Endothelial cell of umbilical vein (primary cell): ENCODE data around the gene IGFBP4. TPM values are rescaled to one million over a fixed set of nuclear protein-coding genes. Genes with fewer than 3 reads are reported as not detected.

Source experiments
- BruUV-seq: library from RNA; stranded (reverse); fragments of 400-500 nt; replicated peaks from 2 replicates; lab custom pipeline; 2021; lab: Mats Ljungman, UMichigan
- CTCF ChIA-PET: fragments of 300-600, 350-600 bp; sonication (Branson Sonifier 250); formaldehyde crosslinking; loops from one replicate; lab custom pipeline; 2021; ENCODE audit warnings: antibody characterized with exemption, inconsistent platforms; lab: Charles Lee
- POLR2A ChIA-PET: fragments of 300-600, 350-600 bp; sonication (Branson Sonifier 250); formaldehyde crosslinking; loops from one replicate; lab custom pipeline; 2021; ENCODE audit warnings: antibody characterized with exemption, inconsistent platforms; lab: Charles Lee
- DNase-seq: peaks from one replicate; pipeline ENCODE4 v3.0.0-alpha.2; 2011; ENCODE audit warnings: low read depth, low spot score
- FAIRE-seq: peaks from 2 replicates; lab custom pipeline; 2011; peaks lifted over from hg19 to GRCh38; lab: Jason Lieb, UNC
- H2AFZ ChIP-seq: 2 replicates; pipeline ENCODE4 v1.6.0; 2012; ENCODE audit warnings: low read depth, low read length, control low read depth, inconsistent platforms
- H3K27ac ChIP-seq: 2 replicates; pipeline ENCODE4 v1.5.1; 2011; ENCODE audit warnings: low read depth, mild to moderate bottlenecking, control low read depth, low read length, moderate library complexity; ENCODE audit not compliant: insufficient read depth
- H3K27me3 ChIP-seq, 2 experiments: 2 replicates each; pipeline versions ENCODE4 v1.6.0 to v1.6.1; 2011; ENCODE audit warnings: low read length in 2 of 2, mixed read lengths in 1 of 2; ENCODE audit not compliant: control insufficient read depth in 2 of 2, insufficient read depth in 2 of 2
- H3K36me3 ChIP-seq, 2 experiments: 2 replicates in 1 of 2; 3 replicates in 1 of 2; pipeline ENCODE4 v1.5.1; 2011; ENCODE audit warnings: low read length in 2 of 2, mild to moderate bottlenecking in 1 of 2, moderate library complexity in 1 of 2; ENCODE audit not compliant: control insufficient read depth in 2 of 2, insufficient read depth in 2 of 2; ENCODE audit errors: extremely low read depth in 1 of 2
- H3K4me1 ChIP-seq: 3 replicates; pipeline ENCODE4 v1.5.1; 2011; ENCODE audit warnings: mild to moderate bottlenecking, low read length; ENCODE audit not compliant: control insufficient read depth, insufficient read depth; ENCODE audit errors: extremely low read depth
- H3K4me2 ChIP-seq: 2 replicates; pipeline ENCODE4 v1.6.1; 2011; ENCODE audit warnings: low read length, control low read depth, mixed read lengths; ENCODE audit not compliant: insufficient read depth
- H3K4me3 ChIP-seq, 3 experiments: fragments of 200-600 bp in 1 of 3; sonication (generic), shearing (Covaris generic) in 1 of 3; replicated peaks in 1 of 3; 2 replicates each; pipeline ENCODE4 v1.5.1; 2011 to 2016; ENCODE audit warnings: control low read depth in 3 of 3, low read length in 3 of 3, mild to moderate bottlenecking in 2 of 3, inconsistent platforms in 1 of 3, low read depth in 1 of 3, moderate library complexity in 1 of 3; ENCODE audit not compliant: insufficient read depth in 1 of 3
- H3K79me2 ChIP-seq: 2 replicates; pipeline ENCODE4 v1.6.0; 2012; ENCODE audit warnings: low read length, inconsistent platforms; ENCODE audit not compliant: control insufficient read depth, insufficient read depth
- H3K9ac ChIP-seq: replicated peaks from 2 replicates; pipeline ENCODE3; 2011; ENCODE audit warnings: low read length, control low read depth; ENCODE audit not compliant: insufficient read depth; ENCODE audit errors: extremely low read depth
- H3K9me1 ChIP-seq: replicated peaks from 3 replicates; pipeline ENCODE4 v1.6.0; 2011; ENCODE audit warnings: mild to moderate bottlenecking, low read length; ENCODE audit not compliant: control insufficient read depth, insufficient read depth; ENCODE audit errors: extremely low read depth
- H3K9me3 ChIP-seq: replicated peaks from 2 replicates; pipeline ENCODE4 v1.5.1; 2012; ENCODE audit warnings: low read length, inconsistent platforms; ENCODE audit not compliant: control insufficient read depth, insufficient read depth
- H4K20me1 ChIP-seq: replicated peaks from 2 replicates; pipeline ENCODE3; 2011; ENCODE audit warnings: mild to moderate bottlenecking, low read length; ENCODE audit not compliant: control insufficient read depth, insufficient read depth; ENCODE audit errors: extremely low read depth
- EZH2 ChIP-seq: IDR thresholded peaks from 2 replicates; pipeline ENCODE4 v1.6.1; 2012; ENCODE audit warnings: borderline replicate concordance, low read depth, mild to moderate bottlenecking, moderate library complexity, low read length, inconsistent platforms; ENCODE audit not compliant: severe bottlenecking
- GATA2 ChIP-seq: IDR thresholded peaks from 2 replicates; pipeline ENCODE4 v1.7.0; 2011; ENCODE audit warnings: low read depth, mild to moderate bottlenecking, moderate library complexity, mixed read lengths, low read length; ENCODE audit not compliant: insufficient read length, insufficient read depth
- JUN ChIP-seq: IDR thresholded peaks from 2 replicates; pipeline ENCODE4 v1.6.1; 2011; ENCODE audit warnings: borderline replicate concordance, low read depth; ENCODE audit not compliant: insufficient read length, insufficient read depth
- POLR2AphosphoS5 ChIP-seq: IDR thresholded peaks from 2 replicates; pipeline ENCODE4 v1.6.1; 2012; ENCODE audit warnings: low read depth, mild to moderate bottlenecking, control low read depth, low read length, moderate library complexity; ENCODE audit not compliant: insufficient read depth
- dilution Hi-C: fragments of 300-500 bp; cut with MboI; formaldehyde crosslinking; loops from one replicate; pipeline ENCODE4 v1.15.0; 2019; ENCODE audit warnings: low sequenced_read_pairs; ENCODE audit not compliant: extremely low pct_ligation_motif_present
- intact Hi-C: fragments of 100-400 bp; cut with micrococcal nuclease; formaldehyde crosslinking; loops from one replicate; pipeline ENCODE4 v1.10.0; 2022
- polyA plus RNA-seq, 4 experiments: library from polyadenylated mRNA; depleted of rRNA in 3 of 4; stranded (reverse) in 3 of 4; unstranded in 1 of 4; fragments of >200 nt; gene quantifications; 2 replicates each; pipeline versions ENCODE4 v1.2.1 to v1.2.3, GENCODE V29; 2011 to 2012; ENCODE audit warnings: missing spikeins in 1 of 4
- total RNA-seq: library from RNA; stranded (reverse); gene quantifications from 2 replicates; pipeline ENCODE4 v1.2.3, GENCODE V29; 2021
- TF ChIP-seq, protein P1 (sequence below), 2 donors: IDR thresholded peaks; 1 replicate in 1 of 2; 2 replicates in 1 of 2; pipeline ENCODE4 v1.5.1; 2011; ENCODE audit warnings: low read length in 2 of 2, mild to moderate bottlenecking in 2 of 2, moderate library complexity in 2 of 2, control low read depth in 1 of 2, inconsistent platforms in 1 of 2, low read depth in 1 of 2; ENCODE audit not compliant: insufficient read depth in 1 of 2; ENCODE audit errors: extremely low read depth in 1 of 2
- TF ChIP-seq, protein P2 (sequence below): IDR thresholded peaks from 2 replicates; pipeline ENCODE4 v1.6.1; 2011; ENCODE audit not compliant: insufficient read depth, insufficient read length

The IGFBP4 gene
- total and polyA plus RNA-seq, 2 donors (not counting 3 experiments of a cell fraction or from before 2014, with no cell fraction given) = 377 to 618 TPM

DNA sequence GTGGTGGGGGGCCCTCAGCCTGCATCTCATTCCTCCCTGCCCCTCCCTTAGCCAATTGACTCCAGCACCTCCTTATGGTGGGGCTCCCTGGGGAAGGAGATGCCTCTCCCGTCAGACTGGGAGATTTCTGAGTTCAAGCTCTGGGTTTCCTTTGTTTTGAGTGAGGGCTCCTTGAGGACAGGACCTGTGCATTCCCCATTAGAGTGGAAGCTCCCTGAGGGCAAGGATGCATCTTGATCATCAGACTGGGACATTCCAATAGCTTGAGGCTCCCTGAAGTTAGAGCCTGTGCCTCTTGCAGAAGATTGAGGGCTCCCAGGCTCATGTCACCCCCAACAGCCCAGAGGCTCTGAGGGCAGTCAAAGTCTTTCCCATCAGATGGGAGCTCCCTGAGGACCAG is 34.5 kb downstream of the IGFBP4 start:
- Histone ChIP-seq H3K79me2 (no peaks in the 10 kb centered on the region), H3K4me2 (no peak overlapping the region), H2AFZ (no peak overlapping the region), H3K27ac (no peak overlapping the region), H3K9me1 (no peaks in the 10 kb centered on the region), H3K9me3 (no peaks in the 10 kb centered on the region), H3K9ac (no peak overlapping the region), H3K36me3 (no peaks in the 10 kb centered on the region), H3K27me3 (peaks cover 0 to 4% of the 10 kb centered on the region in 2 experiments), H3K4me1 (no peaks in the 10 kb centered on the region), H4K20me1 (no peaks in the 10 kb centered on the region), H3K4me3 (no peak overlapping the region)
- BruUV-seq = no TSS peak
- dilution Hi-C loops (no loop called here), intact Hi-C loops (no loop called here)
- CTCF ChIA-PET = interaction anchor here (1.5 to 9.5 kb wide), 6 partner anchors 12 to 81 kb away, joined by 3 to 148 read pairs (median 62); partner anchors contain the start of gene IGFBP4
- FAIRE-seq (no peak), DNase-seq (no peak)
- TF ChIP-seq, protein P1, sequence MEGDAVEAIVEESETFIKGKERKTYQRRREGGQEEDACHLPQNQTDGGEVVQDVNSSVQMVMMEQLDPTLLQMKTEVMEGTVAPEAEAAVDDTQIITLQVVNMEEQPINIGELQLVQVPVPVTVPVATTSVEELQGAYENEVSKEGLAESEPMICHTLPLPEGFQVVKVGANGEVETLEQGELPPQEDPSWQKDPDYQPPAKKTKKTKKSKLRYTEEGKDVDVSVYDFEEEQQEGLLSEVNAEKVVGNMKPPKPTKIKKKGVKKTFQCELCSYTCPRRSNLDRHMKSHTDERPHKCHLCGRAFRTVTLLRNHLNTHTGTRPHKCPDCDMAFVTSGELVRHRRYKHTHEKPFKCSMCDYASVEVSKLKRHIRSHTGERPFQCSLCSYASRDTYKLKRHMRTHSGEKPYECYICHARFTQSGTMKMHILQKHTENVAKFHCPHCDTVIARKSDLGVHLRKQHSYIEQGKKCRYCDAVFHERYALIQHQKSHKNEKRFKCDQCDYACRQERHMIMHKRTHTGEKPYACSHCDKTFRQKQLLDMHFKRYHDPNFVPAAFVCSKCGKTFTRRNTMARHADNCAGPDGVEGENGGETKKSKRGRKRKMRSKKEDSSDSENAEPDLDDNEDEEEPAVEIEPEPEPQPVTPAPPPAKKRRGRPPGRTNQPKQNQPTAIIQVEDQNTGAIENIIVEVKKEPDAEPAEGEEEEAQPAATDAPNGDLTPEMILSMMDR (IDR thresholded peaks at IDR 0.05; ENCODE audit: extremely low read depth in 1 of 2, insufficient read depth in 1 of 2, low read depth in 1 of 2, low read length in 2 of 2) = no peak
- no peak for TF ChIP-seq GATA2
- no peak for TF ChIP-seq JUN
- TF ChIP-seq POLR2AphosphoS5 = no peak
- TF ChIP-seq EZH2 = no peak
- TF ChIP-seq, protein P2, sequence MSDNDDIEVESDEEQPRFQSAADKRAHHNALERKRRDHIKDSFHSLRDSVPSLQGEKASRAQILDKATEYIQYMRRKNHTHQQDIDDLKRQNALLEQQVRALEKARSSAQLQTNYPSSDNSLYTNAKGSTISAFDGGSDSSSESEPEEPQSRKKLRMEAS = no peak
- POLR2A ChIA-PET = no interaction called here
